T-helper 1 cell (primary cell): ENCODE results near the gene AGXT2.
"Not testable (repeated sequence)": the region's sequence is repeated elsewhere in the genome, so short reads cannot be mapped to it uniquely, and the experiment has no call there.

Experiments used
- DNase-seq, 5 donors: peaks; one replicate each; pipeline ENCODE4 v3.0.0-alpha.2; 2012 to 2020

Gene AGXT2

DNA sequence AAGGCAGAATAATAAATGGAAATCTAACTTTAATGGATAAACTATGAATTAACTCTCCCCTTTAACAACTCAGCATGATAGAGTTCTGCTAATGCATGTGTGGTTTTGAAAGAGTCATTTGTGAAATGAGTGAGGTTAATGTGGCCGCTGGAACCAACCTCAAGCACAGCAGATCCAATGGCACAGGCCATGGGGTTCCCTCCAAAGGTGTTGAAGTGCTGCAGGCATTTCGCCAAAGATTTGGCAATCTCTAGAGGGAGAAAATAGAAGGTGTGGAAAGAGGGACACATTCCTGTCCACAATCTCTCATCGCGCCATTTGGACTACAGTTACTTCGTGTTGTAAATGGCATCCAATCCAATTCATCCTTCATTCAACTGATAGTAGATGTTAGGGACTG, 35.0 kb downstream of the AGXT2 start:
- no peak for DNase-seq

DNA sequence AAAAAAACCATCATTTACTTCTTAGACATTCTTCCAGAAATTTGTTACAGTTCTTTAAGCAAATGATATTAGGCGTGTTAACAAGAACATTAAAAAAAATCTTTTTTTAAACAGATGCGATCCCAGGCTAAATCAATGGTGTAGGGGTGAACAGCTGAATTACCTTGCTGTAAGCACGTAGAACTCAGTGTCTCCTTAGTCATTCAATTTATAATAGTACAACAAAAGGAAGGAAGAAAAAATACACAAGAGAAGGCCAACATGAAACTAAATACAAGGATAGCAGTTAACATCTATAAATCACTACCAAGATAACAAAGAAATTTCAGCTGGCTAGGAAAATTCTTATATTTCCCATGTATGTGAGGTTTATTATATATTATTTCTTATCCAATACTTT, 35.4 kb downstream of the AGXT2 start:
- DNase-seq: no peak

DNA sequence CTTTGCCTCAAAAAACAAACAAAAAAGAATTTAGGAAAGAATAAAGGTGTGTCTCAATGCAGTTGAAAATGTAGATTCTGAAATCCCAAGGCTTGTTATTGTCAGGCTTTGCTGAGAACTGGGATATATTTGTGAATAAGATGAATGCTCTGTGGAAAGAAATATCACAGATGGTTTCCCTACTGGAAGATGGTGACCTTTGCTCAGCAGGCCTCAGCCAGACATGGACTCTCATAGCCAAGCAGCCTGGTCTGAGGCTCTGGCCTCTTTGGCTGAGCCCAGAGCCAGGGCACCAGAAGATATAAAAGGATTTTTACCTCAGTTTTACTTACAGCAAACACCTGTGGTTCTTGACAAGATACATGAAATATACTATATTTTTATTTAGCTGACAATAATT, 37.1 kb downstream of the AGXT2 start:
- no peak for DNase-seq

GRCh38 chr5:35009657-35010056, 38.1 kb downstream of the AGXT2 start:
- DNase-seq: no peak

GRCh38 chr5:35009019-35009418, 38.7 kb downstream of the AGXT2 start:
- DNase-seq: no peak

DNA sequence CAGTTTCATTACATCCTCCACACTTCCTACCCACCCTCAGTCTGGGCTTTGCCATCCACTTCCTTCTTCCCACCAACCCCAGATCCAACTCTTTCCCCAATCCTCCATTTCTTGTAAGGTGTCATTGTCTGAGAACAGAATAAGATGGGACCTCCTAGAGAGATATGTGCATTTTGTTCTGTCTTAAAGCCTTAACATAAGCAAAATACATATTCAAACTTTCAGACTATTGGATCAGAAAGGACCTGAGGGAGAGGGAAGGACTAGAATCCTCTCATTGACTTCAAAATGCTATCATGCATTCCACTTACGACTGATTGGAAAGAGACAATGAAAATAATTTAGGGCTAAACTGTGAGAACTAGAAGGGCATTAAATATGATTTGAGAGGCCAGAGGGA, 43.0 kb downstream of the AGXT2 start:
- no peak for DNase-seq

DNA sequence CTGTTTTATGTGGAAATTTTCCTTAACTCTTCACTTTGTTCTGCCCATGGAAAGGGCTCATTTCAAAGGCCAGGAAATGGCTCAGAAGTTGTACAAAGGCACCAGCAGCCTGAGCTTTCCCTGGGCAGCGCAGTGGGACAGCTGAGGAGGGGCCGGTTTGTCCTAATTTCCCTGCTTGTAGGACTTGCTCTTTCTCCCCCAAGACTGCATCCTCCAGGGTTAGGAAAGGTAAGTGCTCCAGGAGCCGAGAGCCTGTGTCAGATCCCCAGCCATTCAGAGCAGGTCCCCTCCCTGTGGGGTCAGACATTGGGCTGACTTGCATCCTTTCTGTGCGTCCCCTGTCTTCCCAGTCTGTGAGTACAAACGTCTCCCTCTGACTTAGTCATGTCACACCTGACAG, 43.5 kb downstream of the AGXT2 start:
- no peak for DNase-seq

DNA sequence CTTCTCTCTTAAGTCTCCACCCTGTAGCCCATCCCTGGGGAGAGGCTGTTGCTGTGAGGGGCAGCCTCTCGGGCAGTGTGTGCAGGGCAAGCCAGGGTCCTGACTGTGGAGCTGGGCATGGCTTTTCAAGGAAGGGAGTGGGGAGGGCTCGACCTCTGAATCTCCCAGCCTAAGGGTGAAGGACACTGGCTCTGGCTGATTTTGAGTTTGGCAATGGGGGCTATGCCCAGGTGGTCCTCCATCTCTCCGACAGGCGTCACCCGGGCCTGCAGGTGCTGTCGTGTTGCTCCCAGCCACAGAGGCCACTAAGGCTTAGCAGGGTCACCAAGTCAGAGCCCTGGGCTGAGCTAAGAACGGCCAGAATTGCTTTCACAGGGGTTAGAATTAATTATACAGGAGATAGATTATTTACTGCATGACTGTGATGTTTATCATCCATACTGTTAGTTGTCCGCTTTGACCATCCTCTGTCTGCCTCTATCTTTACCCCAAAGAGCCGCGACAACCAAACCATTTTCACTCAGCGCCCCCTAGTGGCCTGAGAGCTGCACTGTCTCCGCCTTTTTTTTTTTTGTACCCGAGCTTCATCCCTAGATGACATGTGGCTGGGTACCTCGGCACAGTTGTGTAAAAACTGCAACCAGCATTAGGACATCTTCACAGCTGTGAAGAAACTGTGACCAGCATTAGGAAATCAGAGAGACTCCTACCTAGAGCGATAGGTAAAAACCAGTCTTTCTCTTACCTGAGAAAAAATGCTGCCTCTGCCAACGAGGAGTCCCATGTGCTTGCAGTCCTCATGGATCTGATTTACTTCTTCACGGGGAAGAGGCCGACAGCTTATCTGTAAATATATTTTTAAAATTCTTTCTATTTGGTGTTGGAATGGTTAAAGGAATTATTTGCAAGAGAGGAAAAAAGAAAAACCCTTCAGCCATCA, 44.5 kb downstream of the AGXT2 start:
- DNase-seq: peak in 4 of 5 donors; percentile 19 to 45 (median 24)

DNA sequence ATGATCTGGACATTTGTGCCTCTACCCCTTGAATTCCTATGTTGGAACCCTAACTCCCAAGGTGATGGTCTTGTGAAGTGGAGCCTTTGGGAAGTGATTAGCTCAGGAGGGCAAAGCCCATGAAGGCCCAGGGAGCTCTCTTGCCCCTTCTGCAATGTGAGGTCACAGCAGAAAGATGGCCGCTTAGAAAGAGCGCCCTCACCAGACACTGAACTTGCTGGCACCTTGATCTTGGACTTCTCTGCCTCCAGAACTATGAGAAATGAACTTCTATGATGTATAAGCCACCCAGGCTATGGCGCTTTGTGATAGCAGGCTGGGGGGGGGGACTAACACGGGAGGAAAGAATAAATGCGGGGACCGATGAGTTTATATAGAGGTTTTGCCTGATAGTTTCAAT, 45.3 kb downstream of the AGXT2 start:
- no peak for DNase-seq

DNA sequence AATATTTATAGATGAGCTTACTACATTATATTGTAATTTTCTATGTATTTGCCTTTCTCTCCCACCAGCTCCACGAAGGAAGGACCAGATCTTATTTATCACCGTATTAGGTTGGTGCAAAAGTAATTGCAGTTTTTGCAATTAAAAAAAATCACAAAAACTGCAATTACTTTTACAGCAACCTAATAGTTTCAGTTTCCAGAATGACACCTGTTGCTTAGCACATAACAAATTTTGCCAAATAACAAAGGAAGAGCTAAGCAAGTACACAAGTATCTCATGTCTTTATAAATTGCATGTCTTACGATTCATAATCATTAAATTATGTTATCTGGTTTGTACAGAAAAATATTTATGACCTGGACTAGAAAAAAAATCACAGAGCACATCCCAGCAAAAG, 45.9 kb downstream of the AGXT2 start:
- DNase-seq: no peak

GRCh38 chr5:34998058-34998789, 49.5 kb downstream of the AGXT2 start:
- DNase-seq: no peak

DNA sequence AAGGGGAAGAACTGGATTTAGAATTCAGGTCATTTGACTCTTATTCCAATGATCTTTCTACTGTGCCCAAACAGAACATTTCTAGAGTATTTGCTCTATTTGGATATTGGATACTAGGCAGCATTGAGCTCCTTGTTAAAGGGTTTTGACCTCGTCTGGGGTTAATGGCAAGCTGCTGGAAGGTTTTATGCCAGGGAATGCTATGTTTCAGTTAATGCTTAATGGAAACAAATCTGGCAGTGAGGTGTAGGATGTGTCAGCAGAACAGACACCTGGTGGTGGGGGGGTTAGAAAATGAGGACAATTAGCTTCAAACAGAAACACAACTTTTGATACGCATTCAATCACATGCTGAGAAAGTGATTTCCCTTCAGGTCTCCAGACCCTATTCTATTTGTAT, 51.5 kb downstream of the AGXT2 start:
- DNase-seq: no peak

DNA sequence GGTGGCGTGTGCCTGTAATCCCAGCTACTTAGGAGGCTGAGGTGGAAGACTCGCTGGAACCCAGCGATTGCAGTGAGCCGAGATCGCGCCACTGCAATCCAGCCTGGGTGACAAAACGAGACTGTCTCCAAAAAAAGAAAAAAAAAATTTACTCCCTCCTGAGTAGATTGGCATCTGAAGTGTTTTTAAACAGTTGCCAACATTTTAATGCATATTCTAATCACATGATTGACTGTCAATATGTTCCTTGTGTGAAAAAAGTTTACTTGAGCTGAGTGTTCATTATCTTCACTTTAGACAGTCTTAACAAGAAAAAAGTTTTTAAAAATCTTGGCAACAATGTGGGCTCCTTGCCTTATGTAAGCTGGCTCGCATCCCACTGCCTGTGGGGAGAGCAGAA, 53.8 kb downstream of the AGXT2 start:
- no peak for DNase-seq

DNA sequence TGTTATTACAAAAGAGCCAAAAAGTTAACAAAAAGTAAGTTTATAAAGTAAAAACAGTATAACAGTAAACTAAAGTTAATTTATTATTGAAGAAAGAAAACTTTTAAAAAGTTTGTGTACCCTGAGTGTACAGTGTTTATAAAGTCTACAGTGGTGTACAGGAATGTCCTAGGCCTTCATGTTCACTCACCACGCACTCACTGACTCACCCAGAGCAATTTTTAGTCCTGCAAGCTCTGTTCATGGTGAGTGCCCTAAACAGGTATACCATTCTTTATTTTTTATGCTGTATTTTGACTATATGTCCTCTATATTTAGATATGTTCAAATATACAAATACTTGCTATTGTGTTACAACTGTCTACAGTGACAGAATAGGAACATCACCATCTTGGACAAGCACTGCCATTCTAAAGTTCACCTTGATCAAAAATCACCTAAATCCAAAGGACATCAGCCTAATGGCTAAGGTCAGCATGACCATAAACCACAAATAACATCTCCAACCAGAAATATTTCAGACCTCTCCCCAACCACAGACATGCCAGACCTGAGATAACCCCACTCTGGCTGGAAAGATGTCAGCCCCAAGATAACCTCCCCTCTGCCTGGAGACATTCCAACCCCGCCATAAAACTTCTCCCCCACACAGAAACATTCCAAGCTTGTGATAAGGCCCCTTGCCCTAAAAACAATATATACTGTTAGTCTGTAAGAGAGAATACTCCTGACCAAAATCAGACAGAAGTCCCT, 56.1 kb downstream of the AGXT2 start:
- DNase-seq: no peak

DNA sequence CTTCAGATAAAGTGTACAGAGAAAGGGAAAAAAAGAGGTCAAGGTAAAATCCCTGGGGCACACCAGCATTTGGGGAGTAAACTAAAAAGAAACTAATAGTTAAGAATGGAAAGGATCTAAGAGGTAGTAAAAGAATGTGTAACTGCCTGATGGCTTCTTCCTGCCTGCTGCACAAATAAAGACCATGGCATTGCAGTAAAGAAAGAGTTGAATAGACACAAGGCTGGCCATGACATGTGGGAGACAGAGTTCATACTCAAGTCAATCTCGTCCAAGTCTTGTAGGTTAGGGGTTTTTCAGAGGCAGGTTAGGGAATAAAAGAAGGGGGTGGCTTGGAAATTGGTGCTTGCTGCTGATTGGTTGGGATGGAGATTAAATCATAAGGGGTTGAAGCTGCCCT, 60.8 kb downstream of the AGXT2 start:
- no peak for DNase-seq

GRCh38 chr5:34982823-34983222, 64.9 kb downstream of the AGXT2 start:
- DNase-seq: no peak

DNA sequence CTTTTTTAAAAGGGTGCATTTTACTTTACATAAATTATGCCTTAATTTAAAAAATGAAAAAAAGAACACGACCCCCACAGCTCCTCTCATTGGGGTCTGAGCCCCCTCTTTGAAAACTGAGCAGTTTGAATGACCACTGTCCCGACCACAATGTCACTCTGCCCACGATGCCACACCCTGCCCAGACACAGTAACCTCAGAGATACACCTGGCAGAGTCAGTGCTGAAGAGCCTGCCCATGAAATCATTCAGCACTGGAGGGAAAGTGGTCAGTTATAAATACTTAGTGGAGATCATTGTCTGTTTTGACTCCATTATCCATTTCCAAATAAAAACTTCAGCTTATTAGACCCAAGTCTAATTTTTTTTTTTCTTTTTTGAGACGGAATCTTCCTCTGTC, 69.1 kb downstream of the AGXT2 start:
- DNase-seq: no peak

DNA sequence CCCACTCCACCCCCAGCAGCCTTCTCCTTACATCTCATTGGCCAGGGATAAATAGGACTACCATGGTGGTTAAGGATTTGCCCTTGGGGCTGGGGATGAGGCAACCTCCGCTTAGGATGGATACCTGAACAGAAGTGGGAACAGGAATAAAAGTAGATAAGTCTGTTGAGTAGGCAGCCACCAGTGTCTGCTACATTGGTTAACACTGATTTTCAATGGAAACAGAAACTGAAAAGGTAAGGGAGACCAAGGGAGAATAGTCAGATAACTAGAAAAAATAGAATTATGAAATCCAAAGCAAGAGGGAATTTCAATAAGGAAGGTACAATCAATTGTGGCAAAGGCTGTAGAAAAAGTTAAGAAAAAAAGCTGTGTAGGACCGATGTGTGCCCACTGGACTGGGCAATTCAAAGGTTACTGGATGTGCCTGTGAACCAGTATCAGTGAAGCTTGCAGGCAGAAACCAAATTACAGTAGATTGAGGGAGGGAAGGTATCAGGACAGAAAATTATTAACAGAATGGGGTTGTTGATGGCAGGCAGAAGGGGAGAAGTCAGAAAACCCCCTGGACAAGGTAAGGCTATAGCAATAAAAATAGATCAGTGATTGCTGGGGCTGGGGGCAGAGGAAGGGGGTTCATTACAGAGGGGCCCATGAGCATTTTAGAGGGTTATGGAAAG, 69.7 kb downstream of the AGXT2 start:
- DNase-seq: no peak

- no peak for DNase-seq
Observed at GRCh38 chr5:34976347-34976746, 71.4 kb downstream of the AGXT2 start.

- not testable (repeated sequence) for DNase-seq
Observed at GRCh38 chr5:34971655-34972054, 76.1 kb downstream of the AGXT2 start.

DNA sequence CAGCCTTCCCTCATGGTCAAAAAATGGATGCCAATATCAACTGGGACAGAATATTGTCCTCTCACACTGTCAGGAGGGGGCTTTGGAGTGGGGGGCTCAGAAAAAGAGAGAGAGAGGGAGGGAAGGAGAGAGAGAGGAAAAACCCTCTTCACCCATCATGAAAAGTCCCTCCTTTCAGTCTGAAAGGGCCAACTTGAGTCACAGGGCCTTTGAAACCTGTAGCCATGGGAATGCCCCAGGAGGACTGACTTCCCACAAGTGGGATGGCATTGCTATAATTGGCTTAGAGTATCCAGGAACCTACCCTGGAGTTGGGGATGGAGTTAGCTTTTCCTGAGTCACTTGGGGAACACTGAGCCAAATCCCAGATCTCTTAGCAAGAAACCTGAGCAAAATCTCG, 77.2 kb downstream of the AGXT2 start:
- no peak for DNase-seq

DNA sequence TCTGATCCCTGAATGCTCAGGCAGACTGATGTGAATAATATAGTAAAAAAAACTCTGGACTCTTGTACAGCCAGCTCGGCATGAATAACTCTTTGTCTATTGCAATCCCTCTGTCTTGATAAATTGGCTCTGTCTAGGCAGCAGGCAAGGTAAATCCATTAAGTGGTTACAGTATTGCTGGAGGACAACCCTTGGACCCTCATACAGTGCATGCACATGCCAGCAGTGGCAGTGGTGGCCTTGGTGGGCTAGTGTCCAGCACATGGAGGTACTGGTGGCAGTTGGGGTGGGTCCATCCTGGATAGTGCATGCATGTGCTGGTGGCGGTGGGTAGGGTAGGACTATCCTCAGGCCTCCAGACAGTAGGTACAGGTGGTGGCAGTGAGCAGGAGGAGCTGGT, 79.5 kb downstream of the AGXT2 start:
- DNase-seq: no peak

- no peak for DNase-seq
Observed at GRCh38 chr5:34967540-34967939, 80.2 kb downstream of the AGXT2 start.
